ENCODE results near the gene SUPT4H1.
A peak's percentile ranks its signal among the peaks of the same experiment; 100 is the strongest.

Gene SUPT4H1

GRCh38 chr17:58307468-58308172 is 44.4 kb downstream of the SUPT4H1 start:
- no peak overlapping the region for H3K4me2 ChIP-seq (ENCODE audit: insufficient read depth, low read length)
- no peak overlapping the region for H3K4me3 ChIP-seq (ENCODE audit: low read depth in 1 of 2, low read length in 2 of 2)
- H3K9me3 ChIP-seq (ENCODE audit: insufficient read depth, low read length, severe bottlenecking) = no peaks in the 10 kb centered on the region
- ATAC-seq (ENCODE audit: insufficient read depth, low read depth) = no peak
- no peaks in the 10 kb centered on the region for H3K4me1 ChIP-seq (ENCODE audit: insufficient read depth, low read length)
- TF ChIP-seq, protein P1, sequence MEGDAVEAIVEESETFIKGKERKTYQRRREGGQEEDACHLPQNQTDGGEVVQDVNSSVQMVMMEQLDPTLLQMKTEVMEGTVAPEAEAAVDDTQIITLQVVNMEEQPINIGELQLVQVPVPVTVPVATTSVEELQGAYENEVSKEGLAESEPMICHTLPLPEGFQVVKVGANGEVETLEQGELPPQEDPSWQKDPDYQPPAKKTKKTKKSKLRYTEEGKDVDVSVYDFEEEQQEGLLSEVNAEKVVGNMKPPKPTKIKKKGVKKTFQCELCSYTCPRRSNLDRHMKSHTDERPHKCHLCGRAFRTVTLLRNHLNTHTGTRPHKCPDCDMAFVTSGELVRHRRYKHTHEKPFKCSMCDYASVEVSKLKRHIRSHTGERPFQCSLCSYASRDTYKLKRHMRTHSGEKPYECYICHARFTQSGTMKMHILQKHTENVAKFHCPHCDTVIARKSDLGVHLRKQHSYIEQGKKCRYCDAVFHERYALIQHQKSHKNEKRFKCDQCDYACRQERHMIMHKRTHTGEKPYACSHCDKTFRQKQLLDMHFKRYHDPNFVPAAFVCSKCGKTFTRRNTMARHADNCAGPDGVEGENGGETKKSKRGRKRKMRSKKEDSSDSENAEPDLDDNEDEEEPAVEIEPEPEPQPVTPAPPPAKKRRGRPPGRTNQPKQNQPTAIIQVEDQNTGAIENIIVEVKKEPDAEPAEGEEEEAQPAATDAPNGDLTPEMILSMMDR (IDR thresholded peaks at IDR 0.05; ENCODE audit: borderline replicate concordance, extremely low read depth, low read length, poor library complexity, severe bottlenecking) = no peak
- TF ChIP-seq EZH2 (IDR thresholded peaks at IDR 0.05; ENCODE audit: borderline replicate concordance, low read depth, low read length, severe bottlenecking) = no peak
- no peak overlapping the region for H2AFZ ChIP-seq (ENCODE audit: low read depth, low read length)
- no peaks in the 10 kb centered on the region for H3K79me2 ChIP-seq (ENCODE audit: insufficient read depth, low read length)
- H3K36me3 ChIP-seq (ENCODE audit: insufficient read depth, low read length) = peaks cover 9% of the 10 kb centered on the region; the same call in 1 of the 2 replicates
- no peak overlapping the region for H3K9ac ChIP-seq (ENCODE audit: low read depth, low read length)
- DNase-seq = no peak
- H3K27me3 ChIP-seq (ENCODE audit: insufficient read depth, low read length, poor library complexity) = no peaks in the 10 kb centered on the region
- H3K27ac ChIP-seq (ENCODE audit: low read length) = no peak overlapping the region
- H4K20me1 ChIP-seq (ENCODE audit: insufficient read depth, low read length) = peaks cover 6% of the 10 kb centered on the region; the same call in 1 of the 2 replicates

- Histone ChIP-seq H3K9ac (ENCODE audit: low read depth, low read length) (no peak overlapping the region), H3K4me2 (ENCODE audit: insufficient read depth, low read length) (no peak overlapping the region), H3K4me3 (ENCODE audit: low read depth in 1 of 2, low read length in 2 of 2) (no peak overlapping the region), H3K36me3 (ENCODE audit: insufficient read depth, low read length) (peaks cover 9% of the 10 kb centered on the region; the same call in 1 of the 2 replicates), H3K79me2 (ENCODE audit: insufficient read depth, low read length) (no peaks in the 10 kb centered on the region), H3K27ac (ENCODE audit: low read length) (no peak overlapping the region), H3K9me3 (ENCODE audit: insufficient read depth, low read length, severe bottlenecking) (no peaks in the 10 kb centered on the region), H2AFZ (ENCODE audit: low read depth, low read length) (no peak overlapping the region), H4K20me1 (ENCODE audit: insufficient read depth, low read length) (peaks cover 6% of the 10 kb centered on the region; the same call in 1 of the 2 replicates), H3K27me3 (ENCODE audit: insufficient read depth, low read length, poor library complexity) (no peaks in the 10 kb centered on the region), H3K4me1 (ENCODE audit: insufficient read depth, low read length) (no peaks in the 10 kb centered on the region)
- no peak for ATAC-seq (ENCODE audit: insufficient read depth, low read depth)
- TF ChIP-seq EZH2 (IDR thresholded peaks at IDR 0.05; ENCODE audit: borderline replicate concordance, low read depth, low read length, severe bottlenecking) = no peak
- TF ChIP-seq, protein P1 (IDR thresholded peaks at IDR 0.05; ENCODE audit: borderline replicate concordance, extremely low read depth, low read length, poor library complexity, severe bottlenecking) = no peak
- DNase-seq = peak; percentile 3
Measured at GRCh38 chr17:58306131-58306951, 45.7 kb downstream of the SUPT4H1 start.

GRCh38 chr17:58305626-58306025 is 46.4 kb downstream of the SUPT4H1 start:
- no peak overlapping the region for H2AFZ ChIP-seq (ENCODE audit: low read depth, low read length)
- H3K27ac ChIP-seq (ENCODE audit: low read length) = no peak overlapping the region
- ATAC-seq (ENCODE audit: insufficient read depth, low read depth) (no peak), DNase-seq (peak; percentile 2)
- no peaks in the 10 kb centered on the region for H3K4me1 ChIP-seq (ENCODE audit: insufficient read depth, low read length)
- no peaks in the 10 kb centered on the region for H3K27me3 ChIP-seq (ENCODE audit: insufficient read depth, low read length, poor library complexity)
- no peak for TF ChIP-seq EZH2 (IDR thresholded peaks at IDR 0.05; ENCODE audit: borderline replicate concordance, low read depth, low read length, severe bottlenecking)
- TF ChIP-seq, protein P1 (IDR thresholded peaks at IDR 0.05; ENCODE audit: borderline replicate concordance, extremely low read depth, low read length, poor library complexity, severe bottlenecking) = no peak
- peaks cover 6% of the 10 kb centered on the region; the same call in 1 of the 2 replicates for H4K20me1 ChIP-seq (ENCODE audit: insufficient read depth, low read length)
- H3K4me3 ChIP-seq (ENCODE audit: low read depth in 1 of 2, low read length in 2 of 2) = no peak overlapping the region
- 0 out of 2 replicates have a peak, but pooled peaks cover 7% of the 10 kb centered on the region for H3K36me3 ChIP-seq (ENCODE audit: insufficient read depth, low read length)
- H3K79me2 ChIP-seq (ENCODE audit: insufficient read depth, low read length) = no peaks in the 10 kb centered on the region
- H3K9ac ChIP-seq (ENCODE audit: low read depth, low read length) = no peak overlapping the region
- no peaks in the 10 kb centered on the region for H3K9me3 ChIP-seq (ENCODE audit: insufficient read depth, low read length, severe bottlenecking)
- H3K4me2 ChIP-seq (ENCODE audit: insufficient read depth, low read length) = no peak overlapping the region
